CD14-positive monocyte (primary cell): ENCODE data around the gene TPRN. TPM values are rescaled to one million over a fixed set of nuclear protein-coding genes. Genes with fewer than 3 reads are reported as not detected.

Experiments used
- DNase-seq, 3 donors: peaks; one replicate each; pipeline ENCODE4 v3.0.0-alpha.2; 2011 to 2022
- H2AFZ ChIP-seq: 2 replicates; pipeline ENCODE4 v1.6.0; 2012; ENCODE audit warnings: mild to moderate bottlenecking, low read depth, low read length, inconsistent platforms; ENCODE audit not compliant: insufficient read depth, poor library complexity, severe bottlenecking
- H3K27ac ChIP-seq, 2 donors: 1 replicate in 1 of 2; 2 replicates in 1 of 2; pipeline ENCODE4 v1.5.1; 2012 to 2013; ENCODE audit warnings: low read length in 2 of 2, control low read depth in 1 of 2, inconsistent platforms in 1 of 2, low read depth in 1 of 2, mild to moderate bottlenecking in 1 of 2
- H3K27me3 ChIP-seq, 2 donors: one replicate each; pipeline versions ENCODE4 v1.6.0 to v1.6.1; 2011 to 2013; ENCODE audit warnings: low read length in 2 of 2; ENCODE audit not compliant: control insufficient read depth in 2 of 2, insufficient read depth in 2 of 2
- H3K36me3 ChIP-seq, 2 donors: replicated peaks in 1 of 2; 1 replicate in 1 of 2; 2 replicates in 1 of 2; pipeline versions ENCODE4 v1.5.1 to v1.6.1; 2012 to 2013; ENCODE audit warnings: low read length in 2 of 2, control low read depth in 1 of 2, inconsistent platforms in 1 of 2, mild to moderate bottlenecking in 1 of 2; ENCODE audit not compliant: insufficient read depth in 2 of 2, control insufficient read depth in 1 of 2
- H3K4me1 ChIP-seq, 2 donors: 1 replicate in 1 of 2; 2 replicates in 1 of 2; pipeline versions ENCODE4 v1.5.1 to v1.6.1; 2012 to 2013; ENCODE audit warnings: low read length in 2 of 2, control low read depth in 1 of 2, inconsistent platforms in 1 of 2, mild to moderate bottlenecking in 1 of 2, moderate library complexity in 1 of 2; ENCODE audit not compliant: insufficient read depth in 2 of 2, control insufficient read depth in 1 of 2
- H3K4me2 ChIP-seq: replicated peaks from 2 replicates; pipeline ENCODE3; 2012; ENCODE audit warnings: low read length, moderate library complexity, mild to moderate bottlenecking; ENCODE audit not compliant: poor library complexity, severe bottlenecking; ENCODE audit errors: extremely low read depth
- H3K4me3 ChIP-seq, 3 experiments: fragments of 200-600 bp in 1 of 3; sonication (generic) in 1 of 3; replicated peaks in 1 of 3; 1 replicate in 2 of 3; 2 replicates in 1 of 3; pipeline ENCODE4 v1.5.1; 2011 to 2013; ENCODE audit warnings: low read length in 3 of 3, mild to moderate bottlenecking in 3 of 3, control low read depth in 2 of 3, low read depth in 2 of 3, inconsistent platforms in 1 of 3, moderate library complexity in 1 of 3
- H3K79me2 ChIP-seq: 2 replicates; pipeline ENCODE4 v1.6.0; 2012; ENCODE audit warnings: mild to moderate bottlenecking, control low read depth, inconsistent platforms, low read length, moderate library complexity; ENCODE audit not compliant: insufficient read depth
- H3K9ac ChIP-seq: 2 replicates; pipeline ENCODE4 v1.6.0; 2017; ENCODE audit warnings: low read length, mild to moderate bottlenecking; ENCODE audit not compliant: insufficient read depth, poor library complexity, severe bottlenecking
- H3K9me3 ChIP-seq, 2 donors: replicated peaks in 1 of 2; 1 replicate in 1 of 2; 2 replicates in 1 of 2; pipeline versions ENCODE4 v1.5.1 to v1.6.1; 2012 to 2013; ENCODE audit warnings: low read length in 2 of 2, control low read depth in 1 of 2; ENCODE audit not compliant: control insufficient read depth in 1 of 2, insufficient read depth in 1 of 2
- H4K20me1 ChIP-seq: 2 replicates; pipeline ENCODE4 v1.6.0; 2012; ENCODE audit warnings: mild to moderate bottlenecking, low read length, control low read depth, moderate library complexity; ENCODE audit not compliant: insufficient read depth
- H3K27ac Mint-ChIP-seq, 7 donors: one replicate each; pipeline ENCODE4 v1.8.0; 2020; ENCODE audit warnings: mild to moderate bottlenecking in 7 of 7, mixed read lengths in 7 of 7, moderate library complexity in 6 of 7, inconsistent platforms in 2 of 7
- H3K27me3 Mint-ChIP-seq, 3 donors: one replicate each; pipeline ENCODE4 v1.8.0; 2021 to 2022; ENCODE audit warnings: low read depth in 3 of 3, mild to moderate bottlenecking in 3 of 3, mixed read lengths in 3 of 3, moderate library complexity in 3 of 3, inconsistent platforms in 1 of 3
- H3K36me3 Mint-ChIP-seq, 2 donors: one replicate each; pipeline ENCODE4 v1.8.0; 2020; ENCODE audit warnings: mixed read lengths in 2 of 2, inconsistent platforms in 1 of 2, mild to moderate bottlenecking in 1 of 2
- H3K4me1 Mint-ChIP-seq: one replicate; pipeline ENCODE4 v1.8.0; 2020; ENCODE audit warnings: mild to moderate bottlenecking, mixed read lengths
- H3K4me3 Mint-ChIP-seq, 2 donors: one replicate each; pipeline ENCODE4 v1.8.0; 2020; ENCODE audit warnings: mild to moderate bottlenecking in 2 of 2, mixed read lengths in 2 of 2, moderate library complexity in 1 of 2
- H3K9me3 Mint-ChIP-seq, 7 donors: one replicate each; pipeline ENCODE4 v1.8.0; 2020 to 2022; ENCODE audit warnings: mixed read lengths in 7 of 7, mild to moderate bottlenecking in 6 of 7, moderate library complexity in 6 of 7, inconsistent platforms in 2 of 7
- CTCF ChIP-seq: fragments of 200-600 bp; IDR thresholded peaks from one replicate; pipeline ENCODE4 v1.8.0; 2022; ENCODE audit warnings: antibody characterized with exemption, mild to moderate bottlenecking
- WGBS: methylation state at CpG from one replicate; pipeline ENCODE4 v1.1.5; 2013; ENCODE audit warnings: missing lambda C conversion rate; ENCODE audit not compliant: insufficient coverage; 5-methylcytosine and 5-hydroxymethylcytosine counted together
- intact Hi-C, 2 donors: fragments of 100-400 bp; cut with micrococcal nuclease; formaldehyde crosslinking; loops; one replicate each; pipeline versions ENCODE4 v1.15.0 to v1.15.1; 2023
- polyA plus RNA-seq, 3 donors: library from polyadenylated mRNA; depleted of rRNA in 1 of 3; unstranded in 2 of 3; stranded (reverse) in 1 of 3; fragments of 300-500 nt in 2 of 3; fragments of >200 nt in 1 of 3; fragmentation: Illumina TruSeq in 2 of 3; gene quantifications; 1 replicate in 2 of 3; 2 replicates in 1 of 3; pipeline ENCODE4 v1.2.3, GENCODE V29; 2012 to 2021
- small RNA-seq: library from RNA; depleted of rRNA; stranded (forward); fragments of <200 nt; gene quantifications from one replicate; pipeline ENCODE3, GENCODE V24; 2012; ENCODE audit warnings: low read depth; ENCODE audit not compliant: insufficient read length

Gene TPRN
- polyA plus RNA-seq, 3 donors, result 0.30 to 4.6 (median 0.46) TPM

DNA sequence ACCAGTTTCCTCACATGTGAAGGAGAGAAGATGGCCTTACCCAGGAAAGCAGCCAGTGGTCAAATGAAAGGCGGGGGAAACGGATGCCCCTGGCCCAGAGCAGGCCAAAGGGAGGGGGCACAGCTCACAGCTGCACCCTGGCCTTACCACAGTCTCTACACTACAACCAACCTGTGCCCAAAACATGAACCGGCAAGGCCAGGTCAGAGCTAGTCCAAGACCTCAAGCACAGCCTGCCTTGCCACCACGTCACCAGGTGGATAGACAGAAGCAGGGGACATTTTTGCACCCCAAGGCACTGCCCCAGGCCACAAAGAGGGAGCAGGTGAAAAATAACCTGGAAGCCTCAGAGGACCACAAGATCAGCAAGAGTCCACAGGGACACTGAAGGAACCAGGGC is 57.1 kb downstream of the TPRN start:
- Mint-ChIP-seq H3K9me3 (peaks cover 0 to 6% (median 1%) of the 10 kb centered on the region in 7 donors), H3K4me1 (no peaks in the 10 kb centered on the region), H3K4me3 (no peak overlapping the region), H3K27ac (peak overlapping the region in 1 of 7 donors; percentile 50), H3K27me3 (peaks cover 30 to 54% (median 38%) of the 10 kb centered on the region in 3 donors), H3K36me3 (peaks cover 0 to 2% of the 10 kb centered on the region in 2 donors)
- Histone ChIP-seq H2AFZ (no peak overlapping the region), H3K36me3 (no peaks in the 10 kb centered on the region), H3K4me1 (no peaks in the 10 kb centered on the region), H3K27me3 (peaks cover 7 to 28% of the 10 kb centered on the region in 2 donors), H3K9me3 (peaks cover 0 to 3% of the 10 kb centered on the region in 2 donors), H3K27ac (no peak overlapping the region), H3K79me2 (no peaks in the 10 kb centered on the region), H3K4me3 (no peak overlapping the region), H3K4me2 (no peak overlapping the region), H3K9ac (no peak overlapping the region), H4K20me1 (no peaks in the 10 kb centered on the region)
- intact Hi-C loops, result no loop called here
- DNase-seq, result no peak
- no peak for TF ChIP-seq CTCF
- 21% methylated on average over 2 of the region's 4 CpGs for WGBS

DNA sequence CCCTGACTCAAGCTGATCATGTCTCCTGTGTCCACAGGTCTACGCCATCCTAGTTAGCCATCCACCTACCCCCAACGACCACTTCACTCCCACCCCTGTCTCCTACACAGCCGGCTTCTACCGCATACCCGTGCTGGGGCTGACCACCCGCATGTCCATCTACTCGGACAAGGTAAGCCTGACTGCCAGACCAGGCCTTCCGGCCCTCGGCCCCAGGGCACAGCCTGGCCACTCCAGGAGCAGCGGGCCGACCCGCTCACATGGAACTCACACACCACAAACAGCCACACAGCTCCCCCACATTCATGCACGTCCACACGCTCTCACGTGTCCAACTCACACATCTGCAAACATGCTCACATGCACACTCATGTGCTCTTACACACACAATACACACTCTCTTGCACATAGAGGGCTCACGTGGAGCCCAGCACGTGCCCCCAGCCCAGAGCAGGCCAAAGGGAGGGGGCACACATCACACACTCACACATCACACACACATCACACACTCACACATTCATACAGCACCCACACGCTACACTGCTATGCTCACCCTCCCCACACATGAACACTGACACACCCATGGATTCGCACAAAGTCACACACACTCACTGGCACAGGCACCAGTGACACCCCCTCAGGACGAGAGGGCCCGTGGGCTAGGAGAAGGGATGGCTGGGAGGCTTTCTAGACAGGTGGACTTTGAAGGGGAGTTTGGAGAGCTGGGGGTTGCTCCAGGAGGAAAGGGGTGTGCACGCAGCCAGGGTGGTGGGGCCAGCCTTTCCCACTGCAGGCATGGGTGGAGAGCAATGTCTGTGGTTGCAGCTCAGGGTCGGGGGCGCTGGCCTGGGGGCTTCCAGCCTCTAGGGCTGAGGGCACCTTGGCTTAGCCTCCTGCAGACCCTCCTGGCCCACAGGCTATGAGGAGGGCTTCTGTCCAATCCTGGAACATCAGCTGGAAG is 58.3 kb downstream of the TPRN start:
- Histone ChIP-seq H3K36me3 (no peaks in the 10 kb centered on the region), H3K4me3 (no peak overlapping the region), H2AFZ (no peak overlapping the region), H3K4me2 (no peak overlapping the region), H4K20me1 (no peaks in the 10 kb centered on the region), H3K79me2 (no peaks in the 10 kb centered on the region), H3K9me3 (peaks cover 0 to 10% of the 10 kb centered on the region in 2 donors), H3K4me1 (no peaks in the 10 kb centered on the region), H3K9ac (no peak overlapping the region), H3K27me3 (peaks cover 14 to 37% of the 10 kb centered on the region in 2 donors), H3K27ac (no peak overlapping the region)
- Mint-ChIP-seq H3K4me3 (peak overlapping the region in 1 of 2 donors; percentile 1), H3K36me3 (peaks cover 0 to 2% of the 10 kb centered on the region in 2 donors), H3K9me3 (peaks cover 0 to 7% (median 1%) of the 10 kb centered on the region in 7 donors), H3K4me1 (no peaks in the 10 kb centered on the region), H3K27me3 (peaks cover 43 to 64% (median 48%) of the 10 kb centered on the region in 3 donors), H3K27ac (no peak overlapping the region)
- intact Hi-C loops, result no loop called here
- TF ChIP-seq CTCF, result no peak
- 84% methylated on average over 20 of the region's 24 CpGs for WGBS
- no peak for DNase-seq

Small RNA genes lying within 50 kb of the gene (small RNA-seq; reads per million reads assigned to genes)
- not detected for gene MIR3621

Other genes with a start within 250 kb of the TPRN start
- under 1 TPM in 1 of 3 donors, not detected in 2; 0.29 TPM for gene LCN12, start 248.5 kb downstream of the TPRN start, polyA plus RNA-seq
- 1 to 10 TPM in 1 of 3 donors, under 1 TPM in 1, not detected in 1; 0.34 to 1.5 TPM for gene PTGDS, start 223.2 kb downstream of the TPRN start, polyA plus RNA-seq
- under 1 TPM in 1 of 3 donors, not detected in 2; 0.04 TPM for gene LCNL1, start 217.7 kb downstream of the TPRN start, polyA plus RNA-seq
- gene PAXX, start 208.3 kb downstream of the TPRN start, polyA plus RNA-seq, result 10 to 100 TPM; 35.3 to 92.9 (median 40.7) TPM
- under 1 TPM in 2 of 3 donors, not detected in 1; 0.29 to 0.51 TPM for gene CLIC3, start 204.2 kb downstream of the TPRN start, polyA plus RNA-seq
- gene ABCA2, start 172.5 kb downstream of the TPRN start, polyA plus RNA-seq, result 10 to 100 TPM in 1 of 3 donors, under 1 TPM in 2; 0.18 to 30.7 (median 0.40) TPM
- 10 to 100 TPM in 2 of 3 donors, 1 to 10 TPM in 1; 6.1 to 13.4 (median 10.5) TPM for gene FUT7, start 168.7 kb downstream of the TPRN start, polyA plus RNA-seq
- 1 to 10 TPM in 1 of 3 donors, under 1 TPM in 1, not detected in 1; 0.51 to 2.7 TPM for gene NPDC1, start 154.6 kb downstream of the TPRN start, polyA plus RNA-seq
- gene ENTPD2, start 146.7 kb downstream of the TPRN start, polyA plus RNA-seq, result not detected
- 1 to 10 TPM in 2 of 3 donors, under 1 TPM in 1; 0.03 to 3.1 (median 1.7) TPM for gene SAPCD2, start 130.2 kb downstream of the TPRN start, polyA plus RNA-seq
- 10 to 100 TPM in 2 of 3 donors, 1 to 10 TPM in 1; 5.7 to 16.7 (median 14.8) TPM for gene UAP1L1, start 123.2 kb downstream of the TPRN start, polyA plus RNA-seq
- 10 to 100 TPM; 29.3 to 38.2 (median 33.3) TPM for gene MAN1B1, start 113.8 kb downstream of the TPRN start, polyA plus RNA-seq
- 100 to 1,000 TPM in 2 of 3 donors, 10 to 100 TPM in 1; 68.3 to 287 (median 150) TPM for gene DPP7, start 86.0 kb downstream of the TPRN start, polyA plus RNA-seq
- gene GRIN1, start 61.6 kb downstream of the TPRN start, polyA plus RNA-seq, result not detected
- not detected for gene LRRC26, start 30.7 kb downstream of the TPRN start, polyA plus RNA-seq
- gene TMEM210, start 28.7 kb downstream of the TPRN start, polyA plus RNA-seq, result not detected
- gene ANAPC2, start 12.2 kb downstream of the TPRN start, polyA plus RNA-seq, result 10 to 100 TPM in 1 of 3 donors, 1 to 10 TPM in 2; 1.9 to 76.8 (median 2.0) TPM
- gene SSNA1, start 12.1 kb downstream of the TPRN start, polyA plus RNA-seq, result 100 to 1,000 TPM in 1 of 3 donors, 10 to 100 TPM in 2; 87.0 to 118 (median 98.3) TPM
- 10 to 100 TPM; 13.1 to 88.1 (median 76.1) TPM for gene TMEM203, start 4.9 kb upstream of the TPRN start, polyA plus RNA-seq
- gene NDOR1, start 5.0 kb upstream of the TPRN start, polyA plus RNA-seq, result 10 to 100 TPM in 1 of 3 donors, 1 to 10 TPM in 2; 4.4 to 26.9 (median 5.2) TPM
- 1 to 10 TPM in 1 of 3 donors, not detected in 2; 1.5 TPM for gene RNF208, start 21.5 kb upstream of the TPRN start, polyA plus RNA-seq
- gene CYSRT1, start 24.4 kb upstream of the TPRN start, polyA plus RNA-seq, result under 1 TPM in 1 of 3 donors, not detected in 2; 0.17 TPM
- not detected for gene RNF224, start 26.8 kb upstream of the TPRN start, polyA plus RNA-seq
- not detected for gene SLC34A3, start 30.2 kb upstream of the TPRN start, polyA plus RNA-seq
- 100 to 1,000 TPM in 1 of 3 donors, 10 to 100 TPM in 2; 58.1 to 284 (median 70.8) TPM for gene TUBB4B, start 40.5 kb upstream of the TPRN start, polyA plus RNA-seq
- gene STPG3, start 50.5 kb upstream of the TPRN start, polyA plus RNA-seq, result not detected
- gene NELFB, start 54.6 kb upstream of the TPRN start, polyA plus RNA-seq, result 10 to 100 TPM; 17.3 to 44.2 (median 18.8) TPM
- 10 to 100 TPM; 13.7 to 17.6 (median 15.4) TPM for gene TOR4A, start 77.0 kb upstream of the TPRN start, polyA plus RNA-seq
- gene NRARP, start 101.5 kb upstream of the TPRN start, polyA plus RNA-seq, result 10 to 100 TPM in 1 of 3 donors, not detected in 2; 15.4 TPM
- 10 to 100 TPM in 1 of 3 donors, 1 to 10 TPM in 2; 2.0 to 10.8 (median 3.0) TPM for gene EXD3, start 222.4 kb upstream of the TPRN start, polyA plus RNA-seq
- 1 to 10 TPM; 1.3 to 9.4 (median 1.6) TPM for gene NOXA1, start 222.7 kb upstream of the TPRN start, polyA plus RNA-seq
- not detected for gene ENTPD8, start 240.6 kb upstream of the TPRN start, polyA plus RNA-seq